GM21528 (cell line): ENCODE data around the gene GRIN1.
"Not testable (repeated sequence)": the region's sequence is repeated elsewhere in the genome, so short reads cannot be mapped to it uniquely, and the experiment has no call there.

Experiments
- ATAC-seq: cut with Tn5 transposase; IDR thresholded peaks from one replicate; pipeline ENCODE4 v1.9.1; 2021; ENCODE audit warnings: mild to moderate bottlenecking, moderate library complexity; ENCODE audit not compliant: unreplicated experiment, low FRiP score

Gene GRIN1

GRCh38 chr9:137110911-137111787, 27.8 kb upstream of the GRIN1 start:
- no peak for ATAC-seq

GRCh38 chr9:137111788-137112563, 27.0 kb upstream of the GRIN1 start:
- ATAC-seq = no peak

GRCh38 chr9:137112564-137113384, 26.2 kb upstream of the GRIN1 start:
- no peak for ATAC-seq

GRCh38 chr9:137113385-137114159, 25.4 kb upstream of the GRIN1 start:
- ATAC-seq = no peak

GRCh38 chr9:137114220-137114612, 24.7 kb upstream of the GRIN1 start:
- ATAC-seq = no peak

GRCh38 chr9:137114613-137115393, 24.2 kb upstream of the GRIN1 start, which contains the start of gene DPP7:
Gene DPP7 (minus strand): TSS chr9:137114733. CDS start chr9:137114713, 20 bp downstream.
- ATAC-seq = peak; percentile 61

- no peak for ATAC-seq
Measured at GRCh38 chr9:137115394-137116026, 23.4 kb upstream of the GRIN1 start.

GRCh38 chr9:137116027-137116507, 22.9 kb upstream of the GRIN1 start:
- ATAC-seq = no peak

GRCh38 chr9:137116728-137117127, 22.2 kb upstream of the GRIN1 start:
- no peak for ATAC-seq

- no peak for ATAC-seq
Measured at GRCh38 chr9:137117269-137117731, 21.7 kb upstream of the GRIN1 start.

- ATAC-seq = not testable (repeated sequence)
Measured at GRCh38 chr9:137118092-137118603, 20.8 kb upstream of the GRIN1 start.

- not testable (repeated sequence) for ATAC-seq
Measured at GRCh38 chr9:137121927-137122795, 16.8 kb upstream of the GRIN1 start.

- ATAC-seq = not testable (repeated sequence)
Measured at GRCh38 chr9:137122796-137123467, 16.0 kb upstream of the GRIN1 start.

GRCh38 chr9:137123468-137123837, 15.5 kb upstream of the GRIN1 start:
- peak; percentile 47 for ATAC-seq

GRCh38 chr9:137123952-137124462, 14.9 kb upstream of the GRIN1 start:
- ATAC-seq = not testable (repeated sequence)

- ATAC-seq = no peak
Measured at GRCh38 chr9:137126786-137127185, 12.2 kb upstream of the GRIN1 start.
